Measurements from ENCODE around the gene EIF4G1. TPM values are rescaled to one million over a fixed set of nuclear protein-coding genes. Genes with fewer than 3 reads are reported as not detected.

The EIF4G1 gene
- total and polyA plus RNA-seq, 12 donors: 231 to 600 (median 348) TPM

DNA sequence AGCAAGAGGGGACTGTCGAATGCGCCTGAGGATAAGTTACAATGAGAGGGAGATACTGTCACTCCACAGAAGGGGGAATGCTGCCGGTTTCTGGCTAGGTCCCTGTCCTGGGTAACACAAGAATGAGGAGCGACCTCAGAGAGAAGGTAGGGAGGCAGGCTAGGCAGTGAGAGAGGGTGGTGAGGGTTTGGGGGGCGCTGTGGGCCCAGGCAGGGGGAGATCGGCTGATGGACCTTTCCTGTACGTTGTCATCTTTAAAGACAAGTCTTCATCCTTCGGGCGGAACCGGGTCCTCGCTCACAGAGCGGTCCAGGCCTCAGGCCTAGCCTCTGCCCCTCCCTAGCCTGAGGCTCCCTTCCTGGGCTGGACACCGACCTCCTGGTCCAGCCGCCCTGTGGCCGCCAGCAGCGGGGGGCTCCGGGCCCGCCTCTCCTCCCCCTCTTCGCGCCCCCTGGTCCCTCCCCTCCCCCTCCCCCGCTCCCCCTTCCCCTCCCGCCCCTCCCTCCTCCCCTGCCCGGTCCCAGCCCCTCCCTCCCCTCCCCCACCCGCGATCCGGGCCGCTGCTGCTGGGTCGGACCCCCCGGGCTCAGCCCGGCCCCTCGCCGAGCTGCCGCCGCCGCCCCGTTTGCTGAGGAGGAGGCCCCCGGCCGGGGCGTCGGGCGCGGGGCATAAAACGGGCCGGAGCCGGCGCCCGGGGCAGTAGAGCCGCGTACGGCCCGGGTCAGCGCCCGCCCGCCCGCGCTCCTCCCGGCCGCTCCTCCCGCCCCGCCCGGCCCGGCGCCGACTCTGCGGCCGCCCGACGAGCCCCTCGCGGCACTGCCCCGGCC lies 65.2 kb downstream of the EIF4G1 start, which contains the start of gene CHRD:
Gene CHRD, plus strand, starts transcription at position 697 of the 827 bp plus-strand sequence. CDS start 265 bp downstream, outside the sequence.
- no peaks in the 10 kb centered on the region for H3K36me3 ChIP-seq (replicated peaks in 1 of 2)
- no peaks in the 10 kb centered on the region for H3K9me3 ChIP-seq (replicated peaks in 1 of 3)
- TF ChIP-seq CTCF (IDR thresholded peaks at IDR 0.05) (no peak), POLR2A (IDR thresholded peaks at IDR 0.05) (no peak)
- H3K27ac ChIP-seq: peak within 1 kb of the TSS in 3 of 5 donors; percentile 10 to 88 (median 66)
- no peak for DNase-seq
- H3K27me3 ChIP-seq: peaks cover 8% of the 10 kb centered on the region
- H3K4me3 ChIP-seq: peak within 1 kb of the TSS in 2 of 4 donors; percentile 10 to 87
- intact Hi-C loops (cut with DNase I): loop anchor here in 1 of 2 donors (5.0 kb wide), 1 partner anchor 163 kb away; no protein-coding TSS in a partner anchor
- peaks cover 8 to 27% of the 10 kb centered on the region in 2 donors for H3K4me1 ChIP-seq (replicated peaks in 1 of 2)
- WGBS, 4 donors: 16 to 74% (median 58%) methylated on average over 5 to 64 of the region's 71 CpGs

DNA sequence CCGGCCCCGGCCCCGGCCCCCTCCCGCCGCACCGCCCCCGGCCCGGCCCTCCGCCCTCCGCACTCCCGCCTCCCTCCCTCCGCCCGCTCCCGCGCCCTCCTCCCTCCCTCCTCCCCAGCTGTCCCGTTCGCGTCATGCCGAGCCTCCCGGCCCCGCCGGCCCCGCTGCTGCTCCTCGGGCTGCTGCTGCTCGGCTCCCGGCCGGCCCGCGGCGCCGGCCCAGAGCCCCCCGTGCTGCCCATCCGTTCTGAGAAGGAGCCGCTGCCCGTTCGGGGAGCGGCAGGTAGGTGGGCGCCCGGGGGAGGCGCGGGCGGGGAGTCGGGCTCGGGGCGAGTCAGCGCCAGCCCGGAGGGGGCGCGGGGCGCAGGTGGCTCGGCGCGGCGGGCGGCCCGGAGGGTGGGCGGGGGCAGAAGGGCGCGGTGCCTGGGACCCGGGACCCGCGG lies 65.8 kb downstream of the EIF4G1 start:
- TF ChIP-seq POLR2A (IDR thresholded peaks at IDR 0.05) (no peak), CTCF (IDR thresholded peaks at IDR 0.05) (no peak)
- peak; percentile 62 to 82 (median 69) for DNase-seq
- Histone ChIP-seq H3K36me3 (replicated peaks in 1 of 2) (no peaks in the 10 kb centered on the region), H3K4me1 (replicated peaks in 1 of 2) (peaks cover 8 to 27% of the 10 kb centered on the region in 2 donors), H3K9me3 (replicated peaks in 1 of 3) (no peaks in the 10 kb centered on the region), H3K4me3 (peak overlapping the region in 2 of 4 donors; percentile 10 to 87), H3K27me3 (peaks cover 8% of the 10 kb centered on the region), H3K27ac (peak overlapping the region in 1 of 5 donors; percentile 88)
- intact Hi-C loops (cut with DNase I): no loop called here
- 0% methylated on average over 44 to 47 of the region's 62 CpGs; no CpG with 5 or more reads in 2 of the 4 donors for WGBS, 4 donors

DNA sequence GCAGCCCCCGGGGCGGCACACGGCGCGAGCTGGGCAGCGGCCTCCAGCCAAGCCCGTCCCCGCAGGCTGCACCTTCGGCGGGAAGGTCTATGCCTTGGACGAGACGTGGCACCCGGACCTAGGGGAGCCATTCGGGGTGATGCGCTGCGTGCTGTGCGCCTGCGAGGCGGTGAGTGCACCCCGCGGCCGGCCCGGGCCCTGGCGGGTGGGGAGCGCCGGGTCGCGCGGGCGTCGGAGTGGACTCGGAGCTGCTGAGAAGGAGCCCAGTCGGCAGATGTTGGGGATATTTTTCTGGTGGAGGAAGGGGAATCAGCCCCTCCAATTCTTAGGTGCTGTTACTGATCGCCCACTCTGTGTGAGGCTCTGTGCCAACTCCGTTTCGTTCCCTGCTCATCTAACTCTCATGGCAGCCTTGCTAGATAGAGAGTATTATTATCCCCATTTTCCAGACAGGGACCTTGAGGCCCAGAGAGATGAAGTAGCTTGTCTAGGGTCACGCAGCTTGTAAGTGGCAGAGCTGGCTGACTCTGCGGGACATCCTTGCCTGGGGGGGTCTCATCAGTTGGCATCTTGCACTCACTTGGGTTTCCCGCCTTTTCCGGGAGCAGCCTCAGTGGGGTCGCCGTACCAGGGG lies 66.3 kb downstream of the EIF4G1 start:
- Histone ChIP-seq H3K27ac (peak overlapping the region in 1 of 5 donors; percentile 88), H3K36me3 (replicated peaks in 1 of 2) (no peaks in the 10 kb centered on the region), H3K9me3 (replicated peaks in 1 of 3) (no peaks in the 10 kb centered on the region), H3K27me3 (peaks cover 8% of the 10 kb centered on the region), H3K4me1 (replicated peaks in 1 of 2) (peaks cover 8 to 27% of the 10 kb centered on the region in 2 donors), H3K4me3 (peak overlapping the region in 2 of 4 donors; percentile 10 to 87)
- no peak for TF ChIP-seq POLR2A (IDR thresholded peaks at IDR 0.05)
- no peak for TF ChIP-seq CTCF (IDR thresholded peaks at IDR 0.05)
- intact Hi-C loops (cut with DNase I): no loop called here
- WGBS, 4 donors: 3 to 13% (median 4%) methylated on average over 3 to 42 of the region's 42 CpGs
- no peak for DNase-seq
